BLaER1 treated with 17β-estradiol and CSF1 and Interleukin-3, amounts not matched to agents 10 nM and 100 nM (cell line): ENCODE measurements around the gene KRT13.

Source experiments
- H3K27ac ChIP-seq, 11 experiments: shearing (Covaris generic); formaldehyde crosslinking; 2 replicates each; pipeline ENCODE4 v1.8.1; 2022
- H3K27me3 ChIP-seq, 11 experiments: shearing (Covaris generic); formaldehyde crosslinking; 2 replicates each; pipeline ENCODE4 v1.8.1; 2022
- H3K36me3 ChIP-seq, 11 experiments: shearing (Covaris generic); formaldehyde crosslinking; 2 replicates each; pipeline ENCODE4 v1.8.1; 2022
- H3K4me1 ChIP-seq, 10 experiments: shearing (Covaris generic); formaldehyde crosslinking; 2 replicates each; pipeline ENCODE4 v1.8.1; 2022
- H3K4me2 ChIP-seq, 11 experiments: shearing (Covaris generic); formaldehyde crosslinking; 2 replicates each; pipeline ENCODE4 v1.8.1; 2022
- H3K4me3 ChIP-seq, 10 experiments: shearing (Covaris generic); formaldehyde crosslinking; 2 replicates each; pipeline ENCODE4 v1.8.1; 2022
- H3K9ac ChIP-seq, 11 experiments: shearing (Covaris generic); formaldehyde crosslinking; 2 replicates each; pipeline ENCODE4 v1.8.1; 2022
- H3K9me3 ChIP-seq, 11 experiments: shearing (Covaris generic); formaldehyde crosslinking; replicated peaks in 1 of 11; 2 replicates each; pipeline ENCODE4 v1.8.1; 2022
- H4K20me1 ChIP-seq, 11 experiments: shearing (Covaris generic); formaldehyde crosslinking; 2 replicates each; pipeline ENCODE4 v1.8.1; 2022
- Cebpa-rat ChIP-seq, 11 experiments: shearing (Covaris generic); IDR thresholded peaks; 2 replicates each; pipeline ENCODE4 v1.8.1; 2022

KRT13 gene

DNA sequence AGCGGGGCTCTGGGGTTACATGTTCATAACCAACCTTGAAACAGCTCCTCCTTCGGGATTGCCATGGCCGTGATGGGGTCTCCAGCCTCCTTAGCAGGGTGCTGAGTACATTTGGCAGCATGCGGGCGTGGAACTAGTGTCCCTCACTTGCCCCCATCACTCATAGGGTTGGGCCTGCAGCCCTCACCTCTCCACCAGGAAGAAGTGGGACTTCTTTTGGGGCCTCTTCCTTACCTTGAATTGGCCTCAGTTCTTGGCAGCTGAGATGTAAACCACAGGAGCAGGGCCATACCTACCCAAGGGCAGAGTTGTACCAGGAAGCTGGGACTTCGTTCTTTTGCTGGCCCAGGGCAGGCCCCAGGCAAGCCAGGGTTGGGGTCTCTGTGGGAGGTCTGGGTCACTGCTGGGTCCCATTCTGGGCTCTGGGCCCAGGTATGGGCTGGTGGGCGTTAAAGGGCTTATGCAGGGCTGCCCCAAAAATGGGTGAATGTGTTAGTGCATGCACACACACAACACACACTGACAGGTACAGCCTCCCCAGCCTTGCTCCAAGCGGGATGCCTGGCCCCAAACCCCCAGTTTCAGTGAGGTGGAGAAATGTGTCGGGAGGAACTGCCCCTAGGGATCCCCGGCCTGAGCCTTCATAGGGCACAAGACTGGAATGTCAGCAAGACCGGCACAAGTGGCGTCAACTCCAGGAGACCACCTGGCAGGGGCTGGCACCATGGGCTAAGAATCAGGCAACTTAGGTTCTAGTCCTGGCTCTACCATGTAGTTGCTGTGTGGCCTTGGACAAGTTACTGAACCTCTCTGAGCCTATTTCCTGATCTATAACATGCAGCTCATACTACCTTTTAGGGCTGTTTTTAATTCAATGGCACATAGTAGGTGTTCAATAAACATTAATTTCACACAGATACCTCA lies 17.2 kb upstream of the KRT13 start:
- Histone ChIP-seq H3K27me3 (peaks cover 10 to 15% (median 13%) of the 10 kb centered on the region in 11 experiments), H3K4me1 (peaks cover 0 to 21% (median 5%) of the 10 kb centered on the region in 10 experiments; a peak in 9 of 20 replicates), H4K20me1 (0 out of 22 replicates have a peak, but pooled peaks cover 0 to 8% (median 0%) of the 10 kb centered on the region in 11 experiments), H3K27ac (peak overlapping the region in 2 of 11 experiments; percentile 5 to 38; a peak in 2 of 22 replicates), H3K4me2 (peak overlapping the region in 4 of 11 experiments; percentile 52 to 72 (median 65); a peak in 6 of 22 replicates), H3K4me3 (no peak overlapping the region), H3K36me3 (no peaks in the 10 kb centered on the region), H3K9ac (no peak overlapping the region; a peak in 2 of 22 replicates), H3K9me3 (peaks cover 0 to 8% (median 4%) of the 10 kb centered on the region in 11 experiments; a peak in 11 of 22 replicates)
- no peak for TF ChIP-seq Cebpa-rat (IDR thresholded peaks at IDR 0.05)

DNA sequence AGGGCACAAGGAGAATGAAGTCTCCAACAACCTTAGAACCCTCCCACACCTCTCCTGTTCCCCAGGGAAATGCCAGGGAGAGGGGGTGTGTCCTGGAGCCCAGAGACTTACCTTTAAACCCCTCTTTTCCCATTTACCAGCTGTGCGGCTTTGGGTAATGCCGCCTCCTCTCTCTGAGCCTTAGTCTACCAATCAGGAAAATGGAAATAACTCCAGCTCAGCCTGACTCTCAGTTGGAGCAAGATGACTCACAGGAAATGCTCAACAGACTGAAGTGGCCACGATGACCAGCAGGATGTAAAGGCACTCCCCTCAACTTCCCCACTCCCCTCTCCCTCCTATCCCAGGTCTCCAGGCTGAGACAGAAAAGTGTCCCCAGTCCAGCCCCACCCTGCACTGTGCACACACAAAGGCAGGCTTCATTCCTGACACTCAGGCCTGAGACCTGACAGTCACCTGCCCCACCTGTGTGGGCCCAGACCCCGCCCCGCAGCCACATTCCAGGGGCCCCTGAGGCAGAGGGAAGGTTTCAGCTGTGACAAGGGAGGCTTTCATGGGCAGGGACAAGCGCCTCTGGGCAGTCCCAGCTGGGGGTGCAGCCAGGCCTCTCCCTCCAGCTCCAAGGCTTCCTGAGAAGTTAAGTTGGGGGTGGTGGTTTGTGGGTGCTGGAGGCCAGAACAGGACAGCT lies 16.3 kb upstream of the KRT13 start:
- H4K20me1 ChIP-seq = 0 out of 22 replicates have a peak, but pooled peaks cover 0 to 8% (median 0%) of the 10 kb centered on the region in 11 experiments
- peak overlapping the region in 5 of 11 experiments; percentile 32 to 72 (median 65); a peak in 10 of 22 replicates for H3K4me2 ChIP-seq
- H3K27ac ChIP-seq = peak overlapping the region in 2 of 11 experiments; percentile 5 to 38; a peak in 2 of 22 replicates
- H3K4me3 ChIP-seq = no peak overlapping the region
- H3K9me3 ChIP-seq = no peaks in the 10 kb centered on the region
- H3K4me1 ChIP-seq = peaks cover 0 to 21% (median 5%) of the 10 kb centered on the region in 10 experiments; a peak in 9 of 20 replicates
- no peaks in the 10 kb centered on the region for H3K36me3 ChIP-seq
- no peak for TF ChIP-seq Cebpa-rat (IDR thresholded peaks at IDR 0.05)
- H3K9ac ChIP-seq = peak overlapping the region in 1 of 11 experiments; percentile 8; a peak in 1 of 22 replicates
- H3K27me3 ChIP-seq = peaks cover 2 to 6% (median 5%) of the 10 kb centered on the region in 11 experiments

DNA sequence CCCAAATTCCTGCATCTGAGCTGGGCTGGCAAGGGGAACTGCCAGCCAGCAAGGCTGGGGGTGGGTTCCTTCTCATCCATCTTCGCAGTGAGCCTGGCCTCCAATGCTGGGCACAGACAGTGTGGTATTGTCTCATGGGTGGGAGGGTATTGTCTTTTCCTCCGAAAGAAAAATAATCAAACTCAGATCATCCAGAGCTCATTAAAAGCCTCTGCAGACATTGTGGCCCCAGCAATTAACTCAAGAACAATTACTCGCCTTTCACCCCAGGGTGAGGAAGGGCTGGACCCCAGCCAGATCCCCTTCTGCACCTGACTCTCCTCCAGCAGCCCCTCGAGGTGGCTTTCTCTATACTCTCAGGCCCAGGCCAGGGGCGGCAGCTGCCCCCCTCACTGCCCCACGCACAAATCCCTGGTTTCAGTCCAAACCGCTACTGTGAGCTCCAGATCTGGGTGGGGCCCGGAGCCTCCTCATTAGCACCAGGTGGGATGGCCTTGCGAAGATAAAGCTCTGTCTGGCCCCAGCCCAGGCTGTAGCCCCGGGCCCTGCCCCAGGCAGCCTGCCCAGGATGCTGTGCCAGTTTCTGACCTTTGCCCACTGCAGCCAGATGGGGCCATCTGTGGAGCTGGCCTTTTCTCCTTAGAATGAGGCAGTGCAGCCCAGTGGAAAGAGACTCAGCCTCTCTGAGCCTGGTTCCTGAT lies 15.6 kb upstream of the KRT13 start:
- Histone ChIP-seq H3K4me1 (peaks cover 0 to 21% (median 5%) of the 10 kb centered on the region in 10 experiments; a peak in 9 of 20 replicates), H3K9me3 (no peaks in the 10 kb centered on the region), H3K27me3 (no peaks in the 10 kb centered on the region; a peak in 1 of 22 replicates), H3K27ac (peak overlapping the region in 1 of 11 experiments; percentile 38; a peak in 1 of 22 replicates), H4K20me1 (0 out of 22 replicates have a peak, but pooled peaks cover 0 to 8% (median 0%) of the 10 kb centered on the region in 11 experiments), H3K9ac (no peak overlapping the region), H3K4me2 (peak overlapping the region in 3 of 11 experiments; percentile 65 to 72 (median 65); a peak in 7 of 22 replicates), H3K36me3 (no peaks in the 10 kb centered on the region), H3K4me3 (no peak overlapping the region)
- TF ChIP-seq Cebpa-rat (IDR thresholded peaks at IDR 0.05) = no peak

DNA sequence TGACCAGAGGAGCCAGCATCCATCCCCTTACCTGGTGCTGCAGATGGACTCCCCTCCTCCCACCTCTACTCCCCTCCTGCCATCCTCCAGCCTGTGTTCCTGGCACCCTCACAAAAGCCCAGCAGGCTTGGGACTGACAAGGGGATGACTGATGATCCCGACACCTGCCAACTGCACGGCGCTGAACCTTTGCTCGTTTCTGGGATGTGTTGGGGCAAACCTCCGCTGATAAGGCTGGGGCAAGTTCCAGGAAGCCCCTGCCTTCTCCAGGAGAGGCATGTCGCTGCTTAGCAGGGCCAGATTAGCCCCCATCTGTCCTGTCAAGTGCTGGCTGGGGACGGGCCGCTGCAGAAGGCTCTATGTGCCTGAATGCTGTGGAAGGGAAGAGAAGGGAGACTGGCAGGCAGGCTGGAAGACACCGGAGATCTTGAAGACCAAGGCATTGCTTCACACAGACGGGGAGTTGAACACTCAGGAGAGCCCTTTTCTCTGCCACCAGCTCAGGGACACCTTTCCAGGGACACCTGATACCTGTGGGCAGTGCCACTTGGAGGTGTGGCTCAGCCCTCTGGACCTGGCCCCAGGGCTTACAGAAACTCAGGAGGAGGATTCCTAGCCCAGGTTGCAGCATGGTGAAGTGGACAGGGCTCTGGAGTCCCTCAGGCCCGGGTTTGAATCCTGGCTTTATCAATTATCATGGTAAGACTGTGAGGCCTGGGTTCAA lies 14.3 kb upstream of the KRT13 start:
- H3K9ac ChIP-seq = no peak overlapping the region
- H3K9me3 ChIP-seq = no peaks in the 10 kb centered on the region
- H3K4me1 ChIP-seq = peaks cover 0 to 21% (median 5%) of the 10 kb centered on the region in 10 experiments; a peak in 9 of 20 replicates
- H3K27ac ChIP-seq = no peak overlapping the region
- H3K4me2 ChIP-seq = no peak overlapping the region
- H4K20me1 ChIP-seq = 0 out of 22 replicates have a peak, but pooled peaks cover 0 to 8% (median 0%) of the 10 kb centered on the region in 11 experiments
- no peaks in the 10 kb centered on the region for H3K27me3 ChIP-seq
- no peaks in the 10 kb centered on the region for H3K36me3 ChIP-seq
- no peak for TF ChIP-seq Cebpa-rat (IDR thresholded peaks at IDR 0.05)
- H3K4me3 ChIP-seq = no peak overlapping the region

DNA sequence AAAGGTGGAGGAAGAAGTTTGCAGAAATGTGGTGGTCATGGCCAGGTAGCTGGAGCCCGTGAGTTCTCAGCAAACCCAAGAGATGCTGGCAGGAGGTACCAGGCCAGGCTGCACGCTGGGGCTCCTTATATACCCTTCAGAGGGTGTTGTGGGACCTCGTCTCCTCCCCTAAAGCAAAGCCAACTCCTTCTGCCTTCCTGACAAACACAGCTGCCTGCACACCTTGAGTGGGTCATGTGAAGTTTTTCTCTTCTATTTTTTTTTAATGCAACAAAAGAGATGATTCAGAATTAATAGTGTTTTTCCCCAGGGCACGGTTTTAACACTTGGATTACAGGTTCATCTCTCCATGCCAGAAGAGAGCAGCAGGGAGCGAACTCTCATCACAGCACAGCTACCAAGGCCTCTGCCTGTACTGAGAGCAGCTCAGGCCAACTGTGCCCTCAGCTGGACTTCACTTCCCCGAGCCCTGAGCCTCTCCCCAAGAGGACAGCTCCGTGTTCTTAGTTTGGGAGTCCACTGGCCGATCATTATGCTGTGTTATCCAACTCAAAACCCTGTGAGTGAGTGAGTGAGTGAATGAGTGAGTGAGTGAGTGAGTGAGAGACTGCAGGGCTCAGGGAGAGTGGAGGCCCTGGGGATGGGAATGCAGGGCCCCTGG lies 13.5 kb upstream of the KRT13 start, which contains the start of gene KRT15:
Gene KRT15 (minus strand): TSS at position 102 of the 661 bp plus-strand sequence. CDS start 63 bp downstream, at position 39.
- Histone ChIP-seq H3K9ac (no peak within 1 kb of the TSS), H3K4me2 (no peak within 1 kb of the TSS), H3K27ac (no peak within 1 kb of the TSS), H3K4me1 (peaks cover 0 to 21% (median 5%) of the 10 kb centered on the region in 10 experiments; a peak in 9 of 20 replicates), H4K20me1 (0 out of 22 replicates have a peak, but pooled peaks cover 0 to under 1% (median 0%) of the 10 kb centered on the region in 11 experiments), H3K9me3 (no peaks in the 10 kb centered on the region), H3K36me3 (no peaks in the 10 kb centered on the region), H3K4me3 (no peak within 1 kb of the TSS), H3K27me3 (no peaks in the 10 kb centered on the region)
- no peak for TF ChIP-seq Cebpa-rat (IDR thresholded peaks at IDR 0.05)

DNA sequence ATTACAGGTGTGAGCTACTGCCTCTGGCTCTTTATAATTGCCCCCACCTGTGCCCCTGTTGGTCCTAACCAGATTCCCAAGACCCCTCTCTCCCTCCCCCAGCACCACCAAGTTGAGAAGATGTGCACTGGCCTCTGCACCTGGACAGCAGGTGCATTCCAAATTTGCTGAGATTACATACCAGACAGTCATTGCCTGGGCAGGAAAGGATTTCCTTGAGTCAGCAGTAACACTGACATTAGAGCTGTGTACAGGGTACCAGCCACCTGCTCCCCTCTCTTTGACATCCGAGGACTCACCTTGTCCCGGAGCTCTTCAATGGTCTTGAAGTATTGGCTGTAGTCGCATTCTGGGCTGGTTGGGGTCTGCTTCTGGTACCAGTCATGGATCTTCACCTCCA lies 12.6 kb upstream of the KRT13 start:
- peaks cover 0 to 24% (median 5%) of the 10 kb centered on the region in 10 experiments; a peak in 9 of 20 replicates for H3K4me1 ChIP-seq
- H3K27me3 ChIP-seq = no peaks in the 10 kb centered on the region
- no peak overlapping the region for H3K27ac ChIP-seq
- no peaks in the 10 kb centered on the region for H3K9me3 ChIP-seq
- no peaks in the 10 kb centered on the region for H3K36me3 ChIP-seq
- H3K9ac ChIP-seq = no peak overlapping the region
- TF ChIP-seq Cebpa-rat (IDR thresholded peaks at IDR 0.05) = no peak
- no peak overlapping the region for H3K4me3 ChIP-seq
- H4K20me1 ChIP-seq = no peaks in the 10 kb centered on the region
- no peak overlapping the region for H3K4me2 ChIP-seq

DNA sequence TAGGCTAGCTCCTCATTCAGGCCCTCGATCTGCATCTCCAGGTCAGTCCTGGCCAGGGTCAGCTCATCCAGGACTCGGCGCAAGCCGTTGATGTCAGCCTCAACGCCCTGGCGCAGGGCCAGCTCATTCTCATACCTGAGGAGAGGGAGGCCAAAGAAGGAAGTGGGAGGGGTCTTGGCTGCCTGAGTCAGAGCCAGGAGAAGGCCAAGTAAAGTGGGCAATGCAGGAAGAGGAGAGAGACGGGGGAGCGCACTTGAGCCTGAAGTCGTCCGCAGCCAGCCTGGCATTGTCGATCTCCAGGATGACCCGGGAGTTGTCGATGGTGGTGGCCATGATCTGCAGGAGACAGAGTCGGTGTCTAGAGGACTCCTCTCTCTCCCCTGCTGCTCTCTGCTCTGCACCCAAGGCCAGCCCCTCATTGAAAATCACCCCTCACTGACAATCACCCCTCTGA lies 11.4 kb upstream of the KRT13 start:
- H3K4me1 ChIP-seq = peaks cover 0 to 26% (median 5%) of the 10 kb centered on the region in 10 experiments; a peak in 9 of 20 replicates
- H3K27ac ChIP-seq = no peak overlapping the region
- TF ChIP-seq Cebpa-rat (IDR thresholded peaks at IDR 0.05) = no peak
- no peaks in the 10 kb centered on the region for H3K36me3 ChIP-seq
- H3K27me3 ChIP-seq = no peaks in the 10 kb centered on the region
- H3K4me2 ChIP-seq = no peak overlapping the region
- H4K20me1 ChIP-seq = no peaks in the 10 kb centered on the region
- H3K9ac ChIP-seq = no peak overlapping the region
- no peak overlapping the region for H3K4me3 ChIP-seq
- no peaks in the 10 kb centered on the region for H3K9me3 ChIP-seq
